Measurements from ENCODE around the gene PAOX. TPM values are rescaled to one million over a fixed set of nuclear protein-coding genes. Genes with fewer than 3 reads are reported as not detected.

Gene PAOX
- total RNA-seq, 4 donors from 2014 or later, result 7.1 to 14.5 (median 9.6) TPM

DNA sequence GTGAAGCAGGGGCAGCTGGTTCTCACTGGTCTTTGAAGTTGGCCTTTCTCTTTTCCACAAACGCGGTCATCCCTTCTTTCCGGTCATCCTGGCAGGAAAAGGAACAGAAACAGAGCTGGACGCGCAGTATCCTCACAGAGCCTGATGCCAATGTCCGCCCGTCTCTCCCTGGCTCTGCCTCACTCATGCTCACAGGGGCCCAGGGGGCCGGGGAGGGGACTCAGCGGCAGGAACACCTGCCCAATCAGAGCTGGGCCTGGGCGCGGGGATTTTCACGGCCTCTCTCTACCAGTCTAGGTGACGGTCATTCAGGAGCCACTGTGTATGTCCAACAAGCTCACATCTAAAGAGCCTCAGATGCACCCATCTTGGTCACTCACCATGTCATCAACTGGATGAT is 16.2 kb upstream of the PAOX start:
- Histone ChIP-seq H3K4me1 (peaks cover 0 to 4% (median 0%) of the 10 kb centered on the region in 3 donors), H3K4me3 (no peak overlapping the region), H3K27ac (no peak overlapping the region), H3K9me3 (no peaks in the 10 kb centered on the region), H3K36me3 (peaks cover 0 to 63% of the 10 kb centered on the region in 2 donors), H3K27me3 (no peaks in the 10 kb centered on the region)
- WGBS, 2 donors (ENCODE audit: low coverage in 1 of 2), result 87% methylated on average over 3 of the region's 13 CpGs; no CpG with 5 or more reads in 1 of the 2 donors
- no peak for ATAC-seq
- TF ChIP-seq POLR2A (IDR thresholded peaks at IDR 0.05), result no peak
- no peak for TF ChIP-seq EP300 (IDR thresholded peaks at IDR 0.05)
- no peak for TF ChIP-seq POLR2AphosphoS5 (IDR thresholded peaks at IDR 0.05)
- TF ChIP-seq CTCF (IDR thresholded peaks at IDR 0.05), result no peak

GRCh38 chr10:133364645-133365431 is 14.2 kb upstream of the PAOX start:
- Histone ChIP-seq H3K4me3 (no peak overlapping the region), H3K4me1 (no peaks in the 10 kb centered on the region), H3K27ac (no peak overlapping the region), H3K9me3 (no peaks in the 10 kb centered on the region), H3K27me3 (no peaks in the 10 kb centered on the region), H3K36me3 (peaks cover 0 to 83% of the 10 kb centered on the region in 2 donors)
- 72 to 88% methylated on average over 12 to 16 of the region's 29 CpGs for WGBS, 2 donors (ENCODE audit: low coverage in 1 of 2)
- no peak for TF ChIP-seq CTCF (IDR thresholded peaks at IDR 0.05)
- TF ChIP-seq EP300 (IDR thresholded peaks at IDR 0.05), result no peak
- no peak for TF ChIP-seq POLR2AphosphoS5 (IDR thresholded peaks at IDR 0.05)
- no peak for ATAC-seq

DNA sequence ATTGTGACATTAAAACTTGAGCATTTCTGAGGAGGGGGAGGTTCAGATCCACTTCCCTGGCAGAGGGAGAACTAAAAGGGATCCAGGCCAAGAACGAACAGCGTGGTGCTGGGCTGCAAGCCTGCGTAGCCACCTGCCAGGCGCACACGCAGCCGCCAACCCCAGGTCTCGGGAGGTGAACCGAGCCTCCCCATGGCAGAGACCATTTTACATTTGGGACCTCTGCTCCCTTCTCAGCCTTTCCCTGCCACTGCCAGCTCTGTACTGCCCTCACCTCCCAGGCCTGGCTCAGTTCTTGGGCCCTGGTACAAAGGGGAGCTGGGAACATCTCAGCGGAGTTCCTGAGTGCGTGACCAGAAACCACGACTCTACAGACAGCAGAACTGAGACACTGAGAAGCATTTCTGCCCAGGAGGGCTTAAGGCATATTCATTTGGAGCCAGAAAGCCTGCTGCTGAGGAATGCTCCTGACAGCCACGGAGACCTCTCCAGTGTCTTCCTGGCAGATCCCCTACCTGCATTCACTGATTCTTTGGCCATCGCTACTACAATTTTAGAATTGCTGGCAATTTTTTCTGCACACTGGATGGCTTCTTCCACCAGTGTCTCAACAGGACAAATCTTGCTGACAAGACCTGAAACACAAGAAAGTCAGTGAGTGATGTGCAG is 13.5 kb upstream of the PAOX start:
- Histone ChIP-seq H3K4me3 (no peak overlapping the region), H3K36me3 (peaks cover 0 to 90% of the 10 kb centered on the region in 2 donors), H3K27me3 (no peaks in the 10 kb centered on the region), H3K4me1 (no peaks in the 10 kb centered on the region), H3K9me3 (no peaks in the 10 kb centered on the region), H3K27ac (no peak overlapping the region)
- 97 to 100% methylated on average over 2 to 7 of the region's 13 CpGs for WGBS, 2 donors (ENCODE audit: low coverage in 1 of 2)
- no peak for ATAC-seq
- no peak for TF ChIP-seq POLR2A (IDR thresholded peaks at IDR 0.05)
- TF ChIP-seq CTCF (IDR thresholded peaks at IDR 0.05), result no peak
- no peak for TF ChIP-seq EP300 (IDR thresholded peaks at IDR 0.05)
- no peak for TF ChIP-seq POLR2AphosphoS5 (IDR thresholded peaks at IDR 0.05)

GRCh38 chr10:133366130-133366478 is 13.0 kb upstream of the PAOX start:
- Histone ChIP-seq H3K27ac (no peak overlapping the region), H3K9me3 (no peaks in the 10 kb centered on the region), H3K27me3 (no peaks in the 10 kb centered on the region), H3K4me3 (no peak overlapping the region), H3K4me1 (peaks cover 0 to under 1% (median 0%) of the 10 kb centered on the region in 3 donors), H3K36me3 (peaks cover 0 to 96% of the 10 kb centered on the region in 2 donors)
- no CpG with 5 or more reads among the region's 17 CpGs for WGBS, 2 donors (ENCODE audit: low coverage in 1 of 2)
- no peak for ATAC-seq
- TF ChIP-seq POLR2A (IDR thresholded peaks at IDR 0.05) (no peak), POLR2AphosphoS5 (IDR thresholded peaks at IDR 0.05) (no peak), CTCF (IDR thresholded peaks at IDR 0.05) (no peak), EP300 (IDR thresholded peaks at IDR 0.05) (no peak)
